IMR-90 (cell line): ENCODE measurements around the gene ZNF778. TPM values are rescaled to one million over a fixed set of nuclear protein-coding genes. Genes with fewer than 3 reads are reported as not detected.

Experiments used
- ATAC-seq: fragments of 200-7000 bp; cut with Tn5 transposase; 2 replicates; pipeline ENCODE4 v1.9.1; 2020; ENCODE audit warnings: low read depth, mild to moderate bottlenecking, moderate library complexity
- BruUV-seq: library from RNA; stranded (reverse); fragments of 400-500 nt; replicated peaks from 2 replicates; lab custom pipeline; 2021; lab: Mats Ljungman, UMichigan
- CTCF ChIA-PET: fragments of 300-600 bp; formaldehyde crosslinking; extraction: SDS; loops from one replicate; lab custom pipeline; 2021; ENCODE audit warnings: antibody characterized with exemption; lab: Yijun Ruan, JAX
- POLR2A ChIA-PET: fragments of 300-600 bp; sonication (Branson Sonifier 250); formaldehyde crosslinking; loops from one replicate; lab custom pipeline; 2022; ENCODE audit warnings: antibody characterized with exemption; ENCODE audit not compliant: unreplicated experiment; lab: Charles Lee
- DNase-seq: peaks from one replicate; pipeline ENCODE4 v3.0.0; 2013
- H2AFZ ChIP-seq: replicated peaks from 2 replicates; pipeline ENCODE3; 2013; ENCODE audit warnings: low read length, mild to moderate bottlenecking; ENCODE audit not compliant: poor library complexity
- H2AK5ac ChIP-seq: 2 replicates; pipeline ENCODE4 v1.6.1; 2013; ENCODE audit warnings: low read depth, low read length, inconsistent platforms
- H2AK9ac ChIP-seq: replicated peaks from 2 replicates; pipeline ENCODE3; 2013; ENCODE audit warnings: mild to moderate bottlenecking, low read depth, low read length, moderate library complexity; ENCODE audit not compliant: poor library complexity
- H2BK120ac ChIP-seq: 2 replicates; pipeline ENCODE4 v1.6.1; 2013; ENCODE audit warnings: low read depth, low read length, inconsistent platforms
- H2BK15ac ChIP-seq: 3 replicates; pipeline ENCODE4 v1.6.1; 2013; ENCODE audit warnings: low read depth, low read length, inconsistent platforms
- H2BK20ac ChIP-seq: 2 replicates; pipeline ENCODE4 v1.6.1; 2013; ENCODE audit warnings: low read depth, mild to moderate bottlenecking, inconsistent platforms, low read length, moderate library complexity
- H2BK5ac ChIP-seq: 2 replicates; pipeline ENCODE4 v1.6.1; 2013; ENCODE audit warnings: mild to moderate bottlenecking, low read depth, low read length, inconsistent platforms; ENCODE audit not compliant: poor library complexity, severe bottlenecking
- H3K14ac ChIP-seq: replicated peaks from 2 replicates; pipeline ENCODE4 v1.6.1; 2013; ENCODE audit warnings: low read depth, low read length, inconsistent platforms
- H3K18ac ChIP-seq: 2 replicates; pipeline ENCODE4 v1.6.1; 2013; ENCODE audit warnings: low read depth, low read length, control low read depth
- H3K23ac ChIP-seq: 2 replicates; pipeline ENCODE4 v1.6.1; 2013; ENCODE audit warnings: low read depth, low read length, inconsistent platforms
- H3K27ac ChIP-seq: 2 replicates; pipeline ENCODE4 v1.5.1; 2013; ENCODE audit warnings: mild to moderate bottlenecking, control low read depth, low read length; ENCODE audit not compliant: insufficient read depth
- H3K27me3 ChIP-seq: 2 replicates; pipeline ENCODE4 v1.6.1; 2013; ENCODE audit warnings: low read length; ENCODE audit not compliant: control insufficient read depth, insufficient read depth
- H3K36me3 ChIP-seq: 2 replicates; pipeline ENCODE4 v1.6.1; 2013; ENCODE audit warnings: low read length, mixed read lengths; ENCODE audit not compliant: control insufficient read depth, insufficient read depth
- H3K4ac ChIP-seq: 2 replicates; pipeline ENCODE4 v1.6.1; 2013; ENCODE audit warnings: low read depth, low read length, inconsistent platforms
- H3K4me1 ChIP-seq: 2 replicates; pipeline ENCODE4 v1.6.1; 2013; ENCODE audit warnings: low read length, mixed read lengths; ENCODE audit not compliant: control insufficient read depth, insufficient read depth
- H3K4me2 ChIP-seq: 2 replicates; pipeline ENCODE4 v1.6.1; 2013; ENCODE audit warnings: low read depth, mild to moderate bottlenecking, control low read depth, low read length, moderate library complexity
- H3K4me3 ChIP-seq: 2 replicates; pipeline ENCODE4 v1.5.1; 2013; ENCODE audit warnings: low read depth, mild to moderate bottlenecking, control low read depth, low read length, moderate library complexity; ENCODE audit not compliant: insufficient read depth
- H3K56ac ChIP-seq: 2 replicates; pipeline ENCODE4 v1.6.1; 2013; ENCODE audit warnings: low read length, inconsistent platforms; ENCODE audit not compliant: insufficient read depth; ENCODE audit errors: extremely low read depth
- H3K79me1 ChIP-seq, 2 experiments: 2 replicates each; pipeline ENCODE4 v1.6.1; 2013; ENCODE audit warnings: low read length in 2 of 2, inconsistent platforms in 1 of 2, low read depth in 1 of 2
- H3K9ac ChIP-seq: 2 replicates; pipeline ENCODE4 v1.6.1; 2013; ENCODE audit warnings: low read depth, low read length, control low read depth
- H3K9me1 ChIP-seq: 2 replicates; pipeline ENCODE4 v1.6.1; 2013; ENCODE audit warnings: low read length, inconsistent platforms; ENCODE audit not compliant: insufficient read depth
- H3K9me3 ChIP-seq: 2 replicates; pipeline ENCODE4 v1.6.1; 2013; ENCODE audit warnings: low read length; ENCODE audit not compliant: control insufficient read depth, insufficient read depth
- H4K20me1 ChIP-seq: 2 replicates; pipeline ENCODE4 v1.6.1; 2013; ENCODE audit warnings: low read length, inconsistent platforms; ENCODE audit not compliant: insufficient read depth
- H4K5ac ChIP-seq: 2 replicates; pipeline ENCODE4 v1.6.1; 2013; ENCODE audit warnings: mild to moderate bottlenecking, low read depth, low read length, control low read depth
- H4K8ac ChIP-seq, 2 experiments: 2 replicates each; pipeline ENCODE4 v1.6.1; 2013; ENCODE audit warnings: low read depth in 2 of 2, low read length in 2 of 2, control low read depth in 1 of 2, inconsistent platforms in 1 of 2
- H4K91ac ChIP-seq: 2 replicates; pipeline ENCODE4 v1.6.1; 2013; ENCODE audit warnings: low read depth, low read length, inconsistent platforms; ENCODE audit not compliant: insufficient read depth
- CEBPB ChIP-seq: IDR thresholded peaks from 2 replicates; pipeline ENCODE4 v1.6.1; 2012; ENCODE audit warnings: low read depth, low read length, improper control_type of control experiment
- CHD1 ChIP-seq: IDR thresholded peaks from 2 replicates; pipeline ENCODE4 v1.6.1; 2012; ENCODE audit warnings: low read depth, low read length, improper control_type of control experiment
- MAZ ChIP-seq: IDR thresholded peaks from 2 replicates; pipeline ENCODE4 v1.6.1; 2012; ENCODE audit warnings: low read depth, mild to moderate bottlenecking, low read length, improper control_type of control experiment, moderate library complexity, borderline replicate concordance
- NFE2L2 ChIP-seq: fragments of 150-350 bp; IDR thresholded peaks from 2 replicates; pipeline ENCODE4 v1.6.1; 2016; ENCODE audit warnings: low read depth, mild to moderate bottlenecking, low read length
- RAD21 ChIP-seq: IDR thresholded peaks from 2 replicates; pipeline ENCODE4 v1.6.1; 2012; ENCODE audit warnings: low read length, improper control_type of control experiment
- RCOR1 ChIP-seq: IDR thresholded peaks from 2 replicates; pipeline ENCODE4 v1.6.1; 2012; ENCODE audit warnings: mild to moderate bottlenecking, low read length, improper control_type of control experiment; ENCODE audit not compliant: insufficient replicate concordance
- RFX5 ChIP-seq: IDR thresholded peaks from 2 replicates; pipeline ENCODE4 v1.8.0; 2012; ENCODE audit warnings: low read depth, mild to moderate bottlenecking, low read length, moderate library complexity
- WGBS, 2 experiments: methylation state at CpG; one replicate each; pipeline versions ENCODE4 v1.1.5 to v1.1.7; 2013; ENCODE audit warnings: missing lambda C conversion rate in 2 of 2; ENCODE audit not compliant: insufficient read length in 1 of 2; ENCODE audit errors: extremely low coverage in 2 of 2; 5-methylcytosine and 5-hydroxymethylcytosine counted together
- dilution Hi-C: fragments of 300-500 bp; cut with HindIII; formaldehyde crosslinking; loops from one replicate; pipeline ENCODE4 v1.14.3; 2018; ENCODE audit warnings: low sequenced_read_pairs; ENCODE audit not compliant: unreplicated experiment
- in situ Hi-C: fragments of 300-500 bp; cut with MboI; formaldehyde crosslinking; loops from 3 replicates; pipeline ENCODE4 v1.14.3; 2019; ENCODE audit warnings: low sequenced_read_pairs, inconsistent platforms, mixed read lengths
- intact Hi-C: fragments of 100-400 bp; cut with micrococcal nuclease; formaldehyde crosslinking; loops from 2 replicates; pipeline ENCODE4 v1.10.0; 2022
- polyA plus RNA-seq, 3 experiments: library from polyadenylated mRNA; depleted of rRNA; stranded (reverse); fragments of >200 nt; gene quantifications; 2 replicates each; pipeline ENCODE4 v1.2.3, GENCODE V29; 2012; ENCODE audit warnings: low replicate concordance in 1 of 3
- total RNA-seq: library from RNA; depleted of rRNA; stranded (reverse); fragments of >200 nt; gene quantifications from 2 replicates; pipeline ENCODE4 v1.2.3, GENCODE V29; 2012
- TF ChIP-seq, protein P1 (sequence below): fragments of 150-350 bp; IDR thresholded peaks from 2 replicates; pipeline ENCODE4 v1.6.1; 2017; ENCODE audit warnings: mild to moderate bottlenecking, antibody characterized with exemption, low read length, low read depth
- TF ChIP-seq, protein P2 (sequence below): conservative IDR thresholded peaks from 2 replicates; pipeline ENCODE4 v1.5.1; 2012; ENCODE audit warnings: mild to moderate bottlenecking, low read depth, low read length, improper control_type of control experiment

ZNF778 gene
- total and polyA plus RNA-seq, 2 of the 4 experiments (the other 2 are of a cell fraction) = 5.6 to 9.9 TPM

DNA sequence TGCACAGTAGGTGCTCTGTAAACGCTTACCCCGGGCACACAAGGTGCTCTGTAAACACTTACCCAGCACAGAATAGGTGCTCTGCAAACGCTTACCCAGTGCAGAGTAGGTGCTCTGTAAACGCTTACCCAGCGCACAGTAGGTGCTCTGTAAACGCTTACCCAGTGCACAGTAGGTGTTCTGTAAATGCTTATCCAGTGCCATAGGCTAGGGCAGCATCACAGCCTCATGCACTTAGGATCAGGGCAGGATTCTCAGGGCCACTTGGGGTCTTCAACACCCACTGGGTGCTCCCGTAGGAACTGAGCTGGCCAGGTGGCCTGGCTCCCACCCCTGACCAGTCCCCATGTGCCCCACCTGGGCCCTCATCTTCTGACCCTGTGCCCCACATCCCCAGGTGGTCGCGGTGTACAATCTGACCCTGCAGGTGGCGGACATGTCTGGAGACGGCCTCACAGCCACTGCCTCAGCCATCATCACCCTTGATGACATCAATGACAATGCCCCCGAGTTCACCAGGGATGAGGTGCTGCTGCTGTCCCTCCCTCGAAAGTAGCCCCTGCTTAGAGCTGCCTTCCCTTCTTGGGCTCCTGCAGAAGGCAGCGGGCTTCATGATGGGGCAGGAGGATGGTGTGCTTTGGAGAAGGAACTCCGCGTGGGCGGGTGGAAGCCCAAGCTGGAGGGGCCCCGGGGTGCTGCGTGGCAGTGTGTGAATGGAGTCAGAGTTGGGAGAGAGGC lies 30.3 kb upstream of the ZNF778 start:
- TF ChIP-seq NFE2L2 (no peak), RAD21 (no peak), MAZ (no peak), CEBPB (no peak), RFX5 (no peak), CHD1 (no peak), RCOR1 (no peak)
- TF ChIP-seq, protein P1, sequence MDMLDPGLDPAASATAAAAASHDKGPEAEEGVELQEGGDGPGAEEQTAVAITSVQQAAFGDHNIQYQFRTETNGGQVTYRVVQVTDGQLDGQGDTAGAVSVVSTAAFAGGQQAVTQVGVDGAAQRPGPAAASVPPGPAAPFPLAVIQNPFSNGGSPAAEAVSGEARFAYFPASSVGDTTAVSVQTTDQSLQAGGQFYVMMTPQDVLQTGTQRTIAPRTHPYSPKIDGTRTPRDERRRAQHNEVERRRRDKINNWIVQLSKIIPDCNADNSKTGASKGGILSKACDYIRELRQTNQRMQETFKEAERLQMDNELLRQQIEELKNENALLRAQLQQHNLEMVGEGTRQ = no peak
- TF ChIP-seq, protein P2, sequence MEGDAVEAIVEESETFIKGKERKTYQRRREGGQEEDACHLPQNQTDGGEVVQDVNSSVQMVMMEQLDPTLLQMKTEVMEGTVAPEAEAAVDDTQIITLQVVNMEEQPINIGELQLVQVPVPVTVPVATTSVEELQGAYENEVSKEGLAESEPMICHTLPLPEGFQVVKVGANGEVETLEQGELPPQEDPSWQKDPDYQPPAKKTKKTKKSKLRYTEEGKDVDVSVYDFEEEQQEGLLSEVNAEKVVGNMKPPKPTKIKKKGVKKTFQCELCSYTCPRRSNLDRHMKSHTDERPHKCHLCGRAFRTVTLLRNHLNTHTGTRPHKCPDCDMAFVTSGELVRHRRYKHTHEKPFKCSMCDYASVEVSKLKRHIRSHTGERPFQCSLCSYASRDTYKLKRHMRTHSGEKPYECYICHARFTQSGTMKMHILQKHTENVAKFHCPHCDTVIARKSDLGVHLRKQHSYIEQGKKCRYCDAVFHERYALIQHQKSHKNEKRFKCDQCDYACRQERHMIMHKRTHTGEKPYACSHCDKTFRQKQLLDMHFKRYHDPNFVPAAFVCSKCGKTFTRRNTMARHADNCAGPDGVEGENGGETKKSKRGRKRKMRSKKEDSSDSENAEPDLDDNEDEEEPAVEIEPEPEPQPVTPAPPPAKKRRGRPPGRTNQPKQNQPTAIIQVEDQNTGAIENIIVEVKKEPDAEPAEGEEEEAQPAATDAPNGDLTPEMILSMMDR = no peak
- no peak overlapping the region for H2BK5ac ChIP-seq
- H2BK20ac ChIP-seq = no peak overlapping the region
- H4K20me1 ChIP-seq = no peaks in the 10 kb centered on the region; the same call in 1 of the 2 replicates
- H4K91ac ChIP-seq = no peak overlapping the region
- no peak overlapping the region for H4K5ac ChIP-seq
- no peak overlapping the region for H2BK15ac ChIP-seq
- H3K4me3 ChIP-seq = no peak overlapping the region
- DNase-seq (no peak), ATAC-seq (no peak)
- no peak overlapping the region for H3K56ac ChIP-seq
- in situ Hi-C loops (no loop called here), intact Hi-C loops (no loop called here), dilution Hi-C loops (no loop called here)
- POLR2A ChIA-PET = no interaction called here
- no peaks in the 10 kb centered on the region for H3K36me3 ChIP-seq
- BruUV-seq = no TSS peak
- no peak overlapping the region for H3K18ac ChIP-seq
- no peak overlapping the region for H2BK120ac ChIP-seq
- H3K27ac ChIP-seq = no peak overlapping the region
- H2AK9ac ChIP-seq = no peak overlapping the region
- no peak overlapping the region for H2AK5ac ChIP-seq
- no peak overlapping the region for H3K4ac ChIP-seq
- no peak overlapping the region for H3K9ac ChIP-seq
- H3K79me1 ChIP-seq = no peaks in the 10 kb centered on the region
- H3K23ac ChIP-seq = no peak overlapping the region
- H3K9me3 ChIP-seq = no peaks in the 10 kb centered on the region
- H4K8ac ChIP-seq = no peak overlapping the region
- H3K14ac ChIP-seq = no peak overlapping the region
- H3K4me1 ChIP-seq = peaks cover 4% of the 10 kb centered on the region
- H3K4me2 ChIP-seq = no peak overlapping the region
- H3K27me3 ChIP-seq = peaks cover 14% of the 10 kb centered on the region; the same call in 1 of the 2 replicates
- H3K9me1 ChIP-seq = peaks cover 3% of the 10 kb centered on the region; the same call in 1 of the 2 replicates
- CTCF ChIA-PET = no interaction called here
- peak overlapping the region; percentile 14 for H2AFZ ChIP-seq
- WGBS, 2 experiments = 91% methylated on average over 7 of the region's 19 CpGs; no CpG with 5 or more reads in 1 of the 2 experiments
